Ureter (tissue), 1 donor: Measurements from ENCODE around the gene IER5L. TPM values are rescaled to one million over a fixed set of nuclear protein-coding genes. Genes with fewer than 3 reads are reported as not detected.
A peak's percentile ranks its signal among the peaks of the same experiment; 100 is the strongest.
"Not testable (repeated sequence)": the region's sequence is repeated elsewhere in the genome, so short reads cannot be mapped to it uniquely, and the experiment has no call there.

ENCODE experiments used
- DNase-seq: peaks from one replicate; pipeline ENCODE4 v3.0.0-alpha.2; 2020; ENCODE audit warnings: low spot score
- total RNA-seq: library from RNA; stranded (reverse); gene quantifications from one replicate; pipeline ENCODE4 v1.2.4, GENCODE V29; 2023
- donor health status: DM: yes; HTN: yes; CAD: no.

IER5L gene
- total RNA-seq, 1 donor from 2014 or later, result 16.0 TPM

GRCh38 chr9:129202613-129203555 lies 24.8 kb upstream of the IER5L start:
- peak; percentile 87 for DNase-seq

- no peak for DNase-seq
These were observed 23.8 kb upstream of the IER5L start for GRCh38 chr9:129201866-129202265.

- DNase-seq, result no peak
These were observed 23.2 kb upstream of the IER5L start for GRCh38 chr9:129201289-129201688.

- DNase-seq, result no peak
These were observed 22.2 kb upstream of the IER5L start for GRCh38 chr9:129200255-129200654.

GRCh38 chr9:129199044-129199435 lies 21.0 kb upstream of the IER5L start:
- no peak for DNase-seq

- peak; percentile 51 for DNase-seq
These were observed 20.4 kb upstream of the IER5L start for GRCh38 chr9:129198319-129199043.

- no peak for DNase-seq
These were observed 19.9 kb upstream of the IER5L start for GRCh38 chr9:129197978-129198318.

- DNase-seq, result not testable (repeated sequence)
These were observed 19.0 kb upstream of the IER5L start for GRCh38 chr9:129197045-129197444.

GRCh38 chr9:129195606-129196005 lies 17.5 kb upstream of the IER5L start:
- no peak for DNase-seq

- no peak for DNase-seq
These were observed 16.2 kb upstream of the IER5L start for GRCh38 chr9:129194221-129194620.

GRCh38 chr9:129193655-129194054 lies 15.6 kb upstream of the IER5L start:
- no peak for DNase-seq

- DNase-seq, result no peak
These were observed 13.2 kb upstream of the IER5L start for GRCh38 chr9:129191234-129191633.

GRCh38 chr9:129189971-129190370 lies 11.9 kb upstream of the IER5L start:
- not testable (repeated sequence) for DNase-seq

GRCh38 chr9:129187042-129187441 lies 9.0 kb upstream of the IER5L start:
- no peak for DNase-seq

- DNase-seq, result no peak
These were observed 7.9 kb upstream of the IER5L start for GRCh38 chr9:129185991-129186390.

- no peak for DNase-seq
These were observed 7.3 kb upstream of the IER5L start for GRCh38 chr9:129185402-129185801.

GRCh38 chr9:129184596-129185122 lies 6.6 kb upstream of the IER5L start:
- no peak for DNase-seq

- no peak for DNase-seq
These were observed 6.1 kb upstream of the IER5L start for GRCh38 chr9:129184219-129184524.

- DNase-seq, result no peak
These were observed 5.6 kb upstream of the IER5L start for GRCh38 chr9:129183495-129184218.

GRCh38 chr9:129182625-129183494 lies 4.8 kb upstream of the IER5L start:
- no peak for DNase-seq

- no peak for DNase-seq
These were observed 4.1 kb upstream of the IER5L start for GRCh38 chr9:129182122-129182521.
